Thyroid gland (tissue), 4 donors: ENCODE results near the gene IGFBP7. TPM values are rescaled to one million over a fixed set of nuclear protein-coding genes. Genes with fewer than 3 reads are reported as not detected.

Source experiments
- DNase-seq, 2 donors: peaks; one replicate each; pipeline ENCODE4 v3.0.0-alpha.2; 2019
- H3K27ac ChIP-seq, 3 donors: fragments of 200-600 bp; sonication (generic); 1 replicate in 2 of 3; 2 replicates in 1 of 3; pipeline ENCODE4 v1.5.1; 2016 to 2019; ENCODE audit warnings: mild to moderate bottlenecking in 1 of 3, moderate library complexity in 1 of 3
- H3K27me3 ChIP-seq: fragments of 200-600 bp; sonication (generic); one replicate; pipeline ENCODE4 v1.5.1; 2019
- H3K36me3 ChIP-seq, 2 donors: fragments of 200-600 bp; sonication (generic); one replicate each; pipeline ENCODE4 v1.5.1; 2016 to 2019
- H3K4me1 ChIP-seq, 2 donors: fragments of 200-600 bp; sonication (generic); one replicate each; pipeline ENCODE4 v1.5.1; 2017 to 2019
- H3K4me3 ChIP-seq, 3 donors: fragments of 200-600 bp; sonication (generic); replicated peaks in 1 of 3; 1 replicate in 2 of 3; 2 replicates in 1 of 3; pipeline ENCODE4 v1.5.1; 2016; ENCODE audit warnings: mild to moderate bottlenecking in 1 of 3
- H3K9me3 ChIP-seq: fragments of 200-600 bp; sonication (generic); one replicate; pipeline ENCODE4 v1.5.1; 2017
- POLR2A ChIP-seq, 2 donors: fragments of 450-650 bp; IDR thresholded peaks; one replicate each; pipeline ENCODE4 v1.6.1; 2017; ENCODE audit warnings: antibody characterized with exemption in 2 of 2, mild to moderate bottlenecking in 2 of 2, moderate library complexity in 1 of 2
- WGBS, 2 donors: methylation state at CpG; one replicate each; pipeline ENCODE4 v1.1.5; 2017; 5-methylcytosine and 5-hydroxymethylcytosine counted together
- intact Hi-C: fragments of 100-400 bp; cut with DNase I; formaldehyde crosslinking; loops from one replicate; pipeline ENCODE4 v1.15.1; 2023
- total RNA-seq, 4 donors: library from RNA; depleted of rRNA; stranded (reverse); fragments of >200 nt; gene quantifications; one replicate each; pipeline ENCODE4 v1.2.3, GENCODE V29; 2016
- TF ChIP-seq, protein P1 (sequence below), 6 experiments: fragments of 200-600 bp in 3 of 6; fragments of 450-650 bp in 3 of 6; sonication (generic) in 3 of 6; IDR thresholded peaks; one replicate each; pipeline ENCODE4 v1.5.1; 2016 to 2019; ENCODE audit warnings: antibody characterized with exemption in 6 of 6, mild to moderate bottlenecking in 2 of 6, inconsistent platforms in 1 of 6, moderate library complexity in 1 of 6

Gene IGFBP7
- total RNA-seq, 4 donors from 2014 or later, result 660 to 2,581 (median 1,387) TPM

GRCh38 chr4:57144466-57144865, 34.3 kb upstream of the IGFBP7 start:
- TF ChIP-seq, protein P1, sequence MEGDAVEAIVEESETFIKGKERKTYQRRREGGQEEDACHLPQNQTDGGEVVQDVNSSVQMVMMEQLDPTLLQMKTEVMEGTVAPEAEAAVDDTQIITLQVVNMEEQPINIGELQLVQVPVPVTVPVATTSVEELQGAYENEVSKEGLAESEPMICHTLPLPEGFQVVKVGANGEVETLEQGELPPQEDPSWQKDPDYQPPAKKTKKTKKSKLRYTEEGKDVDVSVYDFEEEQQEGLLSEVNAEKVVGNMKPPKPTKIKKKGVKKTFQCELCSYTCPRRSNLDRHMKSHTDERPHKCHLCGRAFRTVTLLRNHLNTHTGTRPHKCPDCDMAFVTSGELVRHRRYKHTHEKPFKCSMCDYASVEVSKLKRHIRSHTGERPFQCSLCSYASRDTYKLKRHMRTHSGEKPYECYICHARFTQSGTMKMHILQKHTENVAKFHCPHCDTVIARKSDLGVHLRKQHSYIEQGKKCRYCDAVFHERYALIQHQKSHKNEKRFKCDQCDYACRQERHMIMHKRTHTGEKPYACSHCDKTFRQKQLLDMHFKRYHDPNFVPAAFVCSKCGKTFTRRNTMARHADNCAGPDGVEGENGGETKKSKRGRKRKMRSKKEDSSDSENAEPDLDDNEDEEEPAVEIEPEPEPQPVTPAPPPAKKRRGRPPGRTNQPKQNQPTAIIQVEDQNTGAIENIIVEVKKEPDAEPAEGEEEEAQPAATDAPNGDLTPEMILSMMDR (IDR thresholded peaks at IDR 0.05), result no peak
- WGBS, 2 donors, result 96% methylated on average over 2 of the region's 2 CpGs
- H3K4me3 ChIP-seq, result no peak overlapping the region
- intact Hi-C loops, result no loop called here
- H3K27me3 ChIP-seq, result no peaks in the 10 kb centered on the region
- H3K9me3 ChIP-seq, result no peaks in the 10 kb centered on the region
- no peak overlapping the region for H3K27ac ChIP-seq
- no peaks in the 10 kb centered on the region for H3K4me1 ChIP-seq
- no peaks in the 10 kb centered on the region for H3K36me3 ChIP-seq
- no peak for DNase-seq

GRCh38 chr4:57139783-57140182, 29.6 kb upstream of the IGFBP7 start:
- intact Hi-C loops, result no loop called here
- no peak for TF ChIP-seq POLR2A (IDR thresholded peaks at IDR 0.05)
- TF ChIP-seq, protein P1 (IDR thresholded peaks at IDR 0.05), result no peak
- DNase-seq, result peak in 1 of 2 donors; percentile 6
- Histone ChIP-seq H3K4me3 (no peak overlapping the region), H3K4me1 (no peaks in the 10 kb centered on the region), H3K27me3 (no peaks in the 10 kb centered on the region), H3K27ac (no peak overlapping the region), H3K9me3 (no peaks in the 10 kb centered on the region), H3K36me3 (no peaks in the 10 kb centered on the region)

DNA sequence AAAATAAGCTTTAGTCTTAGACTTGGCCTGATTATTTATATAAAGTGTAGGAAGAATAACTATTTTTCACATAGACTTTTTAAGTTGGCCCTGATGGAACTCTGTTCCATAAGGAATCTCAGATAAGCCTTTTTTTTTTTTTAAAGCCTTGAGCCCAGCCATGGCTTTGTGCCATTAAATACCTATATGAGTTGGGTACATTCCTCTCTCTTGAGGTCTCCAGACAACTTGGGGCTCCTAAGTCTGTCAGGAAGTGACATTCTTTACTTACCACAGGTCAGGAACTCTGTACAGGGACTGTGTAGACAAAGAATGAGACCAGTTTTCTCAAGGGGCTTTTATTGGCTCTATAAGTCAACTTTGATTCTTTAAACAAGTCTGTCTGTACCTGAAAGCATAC, 27.1 kb upstream of the IGFBP7 start:
- peaks cover 6 to 10% of the 10 kb centered on the region in 2 donors for H3K4me1 ChIP-seq
- H3K9me3 ChIP-seq, result no peaks in the 10 kb centered on the region
- H3K4me3 ChIP-seq, result no peak overlapping the region
- TF ChIP-seq, protein P1 (IDR thresholded peaks at IDR 0.05), result no peak
- TF ChIP-seq POLR2A (IDR thresholded peaks at IDR 0.05), result no peak
- H3K36me3 ChIP-seq, result no peaks in the 10 kb centered on the region
- intact Hi-C loops, result no loop called here
- H3K27ac ChIP-seq, result no peak overlapping the region
- DNase-seq, result no peak
- H3K27me3 ChIP-seq, result no peaks in the 10 kb centered on the region

GRCh38 chr4:57136281-57136680, 26.1 kb upstream of the IGFBP7 start:
- no peak overlapping the region for H3K27ac ChIP-seq
- no peak for TF ChIP-seq POLR2A (IDR thresholded peaks at IDR 0.05)
- TF ChIP-seq, protein P1 (IDR thresholded peaks at IDR 0.05), result no peak
- intact Hi-C loops, result no loop called here
- peaks cover 13 to 18% of the 10 kb centered on the region in 2 donors for H3K4me1 ChIP-seq
- DNase-seq, result no peak
- no peaks in the 10 kb centered on the region for H3K27me3 ChIP-seq
- H3K36me3 ChIP-seq, result no peaks in the 10 kb centered on the region
- no peak overlapping the region for H3K4me3 ChIP-seq
- no peaks in the 10 kb centered on the region for H3K9me3 ChIP-seq

- H3K4me3 ChIP-seq, result no peak overlapping the region
- no peak for DNase-seq
- intact Hi-C loops, result no loop called here
- H3K36me3 ChIP-seq, result no peaks in the 10 kb centered on the region
- 70 to 81% methylated on average over 2 of the region's 2 CpGs for WGBS, 2 donors
- H3K4me1 ChIP-seq, result peaks cover 13 to 19% of the 10 kb centered on the region in 2 donors
- TF ChIP-seq, protein P1 (IDR thresholded peaks at IDR 0.05), result no peak
- no peak for TF ChIP-seq POLR2A (IDR thresholded peaks at IDR 0.05)
- H3K27ac ChIP-seq, result peak overlapping the region; percentile 62 to 81 (median 77)
- H3K27me3 ChIP-seq, result no peaks in the 10 kb centered on the region
- H3K9me3 ChIP-seq, result no peaks in the 10 kb centered on the region
Observed at GRCh38 chr4:57132743-57133137, 22.6 kb upstream of the IGFBP7 start.
